Measurements from ENCODE around the gene SCRT2. TPM values are rescaled to one million over a fixed set of nuclear protein-coding genes. Genes with fewer than 3 reads are reported as not detected.

The SCRT2 gene
- total and polyA plus RNA-seq, 9 of the 15 experiments (the other 6 are each of a cell fraction or from before 2014, with no cell fraction given), result 0.04 to 0.75 (median 0.13) TPM; not detected in 2

- intact Hi-C loops (cut with micrococcal nuclease), result no loop called here
- Histone ChIP-seq H3K9me3 (replicated peaks; ENCODE audit: control insufficient read depth, insufficient read depth, low read depth, low read length) (no peaks in the 10 kb centered on the region), H3K9ac (ENCODE audit: insufficient read depth in 1 of 2, low read depth in 2 of 2, low read length in 2 of 2) (no peak overlapping the region), H3K27me3 (ENCODE audit: control insufficient read depth in 2 of 2, insufficient read depth in 2 of 2, low read length in 2 of 2) (0 out of 5 replicates have a peak, but pooled peaks cover 0 to 4% of the 10 kb centered on the region in 2 experiments), H4K20me1 (replicated peaks; ENCODE audit: control insufficient read depth, insufficient read depth, low read length) (no peaks in the 10 kb centered on the region), H3K4me2 (ENCODE audit: insufficient read depth, low read length) (no peak overlapping the region), H3K4me3 (no peak overlapping the region), H3K4me1 (replicated peaks in 1 of 2; ENCODE audit: control insufficient read depth in 2 of 2, insufficient read depth in 2 of 2, low read length in 2 of 2) (peaks cover 7 to 11% of the 10 kb centered on the region in 2 experiments; a peak in 4 of 5 replicates), H3K36me3 (ENCODE audit: control insufficient read depth, insufficient read depth, low read length) (no peaks in the 10 kb centered on the region), H3K9me1 (ENCODE audit: control insufficient read depth, insufficient read depth, low read length) (no peaks in the 10 kb centered on the region), H3K79me2 (ENCODE audit: control insufficient read depth, insufficient read depth, low read length) (no peaks in the 10 kb centered on the region), H2AFZ (ENCODE audit: low read depth, low read length) (no peak overlapping the region), H3K27ac (ENCODE audit: extremely low read depth, low read depth, low read length) (no peak overlapping the region)
- ATAC-seq (no peak), DNase-seq (ENCODE audit: extremely low read depth in 1 of 4, low spot score in 3 of 4) (no peak), FAIRE-seq (no peak)
- in situ Hi-C loops (cut with MboI), result no loop called here
- no TSS peak for BruUV-seq (replicated peaks)
- CTCF ChIA-PET (ENCODE audit: low intra/inter-chr PET ratio), result no interaction called here
- POLR2A ChIA-PET, result interaction anchor here (0.9 kb wide), 1 partner anchor 11 kb away, joined by 3 read pairs; no protein-coding TSS in a partner anchor
- WGBS (ENCODE audit: insufficient coverage, low coverage, missing lambda C conversion rate), result 8% methylated on average over 4 of the region's 4 CpGs
- no peak for TF ChIP-seq ZFX (CRISPR knock-in tag; IDR thresholded peaks at IDR 0.05)
- peak; percentile 69; the same call in 1 of the 2 replicates for TF ChIP-seq SPI1 (IDR thresholded peaks at IDR 0.05; ENCODE audit: borderline replicate concordance, low read depth, low read length)
Observed at GRCh38 chr20:623704-624103, 51.9 kb downstream of the SCRT2 start.

- no peaks in the 10 kb centered on the region for H4K20me1 ChIP-seq (replicated peaks; ENCODE audit: control insufficient read depth, insufficient read depth, low read length)
- no peak overlapping the region for H3K27ac ChIP-seq (ENCODE audit: extremely low read depth, low read depth, low read length)
- H3K9me3 ChIP-seq (replicated peaks; ENCODE audit: control insufficient read depth, insufficient read depth, low read depth, low read length), result no peaks in the 10 kb centered on the region
- H3K9ac ChIP-seq (ENCODE audit: insufficient read depth in 1 of 2, low read depth in 2 of 2, low read length in 2 of 2), result no peak overlapping the region
- H3K27me3 ChIP-seq (ENCODE audit: control insufficient read depth in 2 of 2, insufficient read depth in 2 of 2, low read length in 2 of 2), result no peaks in the 10 kb centered on the region
- H3K4me2 ChIP-seq (ENCODE audit: insufficient read depth, low read length), result no peak overlapping the region
- ATAC-seq (no peak), DNase-seq (ENCODE audit: extremely low read depth in 1 of 4, low spot score in 3 of 4) (no peak), FAIRE-seq (no peak)
- H3K4me1 ChIP-seq (replicated peaks in 1 of 2; ENCODE audit: control insufficient read depth in 2 of 2, insufficient read depth in 2 of 2, low read length in 2 of 2), result peaks cover 7 to 11% of the 10 kb centered on the region in 2 experiments; a peak in 4 of 5 replicates
- 11% methylated on average over 3 of the region's 4 CpGs for WGBS (ENCODE audit: insufficient coverage, low coverage, missing lambda C conversion rate)
- in situ Hi-C loops (cut with MboI), result no loop called here
- BruUV-seq (replicated peaks), result no TSS peak
- ChIA-PET CTCF (ENCODE audit: low intra/inter-chr PET ratio) (no interaction called here), POLR2A (interaction anchor here (0.7 to 0.9 kb wide), 2 partner anchors 10 to 54 kb away, joined by 3 read pairs; no protein-coding TSS in a partner anchor)
- H3K9me1 ChIP-seq (ENCODE audit: control insufficient read depth, insufficient read depth, low read length), result no peaks in the 10 kb centered on the region
- no peaks in the 10 kb centered on the region for H3K79me2 ChIP-seq (ENCODE audit: control insufficient read depth, insufficient read depth, low read length)
- no peak overlapping the region for H2AFZ ChIP-seq (ENCODE audit: low read depth, low read length)
- TF ChIP-seq MEIS2 (IDR thresholded peaks at IDR 0.05; ENCODE audit: partially characterized antibody) (peak; percentile 17), PKNOX1 (IDR thresholded peaks at IDR 0.05) (0 out of 2 replicates have a peak, but pooled peaks have one; percentile 9), SMC3 (conservative IDR thresholded peaks at IDR 0.05; ENCODE audit: insufficient read depth, low read depth, low read length) (no peak), RBM15 (IDR thresholded peaks at IDR 0.05; ENCODE audit: insufficient read depth, low read length) (no peak), POLR2AphosphoS2 (IDR thresholded peaks at IDR 0.05; ENCODE audit: low read length) (no peak), ZKSCAN3 (CRISPR knock-in tag; IDR thresholded peaks at IDR 0.05) (no peak), TCF3 (CRISPR knock-in tag; IDR thresholded peaks at IDR 0.05) (no peak), ZNF134 (CRISPR knock-in tag; conservative IDR thresholded peaks at IDR 0.05) (no peak), CEBPG (CRISPR knock-in tag; IDR thresholded peaks at IDR 0.05) (no peak), CEBPG (tag; conservative IDR thresholded peaks at IDR 0.05 in 1 of 2, IDR thresholded peaks at IDR 0.05 in 1 of 2) (no peak), L3MBTL2 (IDR thresholded peaks at IDR 0.05) (no peak)
- TF ChIP-seq, protein P1, sequence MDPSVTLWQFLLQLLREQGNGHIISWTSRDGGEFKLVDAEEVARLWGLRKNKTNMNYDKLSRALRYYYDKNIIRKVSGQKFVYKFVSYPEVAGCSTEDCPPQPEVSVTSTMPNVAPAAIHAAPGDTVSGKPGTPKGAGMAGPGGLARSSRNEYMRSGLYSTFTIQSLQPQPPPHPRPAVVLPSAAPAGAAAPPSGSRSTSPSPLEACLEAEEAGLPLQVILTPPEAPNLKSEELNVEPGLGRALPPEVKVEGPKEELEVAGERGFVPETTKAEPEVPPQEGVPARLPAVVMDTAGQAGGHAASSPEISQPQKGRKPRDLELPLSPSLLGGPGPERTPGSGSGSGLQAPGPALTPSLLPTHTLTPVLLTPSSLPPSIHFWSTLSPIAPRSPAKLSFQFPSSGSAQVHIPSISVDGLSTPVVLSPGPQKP (CRISPR knock-in tag; IDR thresholded peaks at IDR 0.05), result no peak
- intact Hi-C loops (cut with micrococcal nuclease), result no loop called here
- H3K4me3 ChIP-seq, result no peak overlapping the region
- H3K36me3 ChIP-seq (ENCODE audit: control insufficient read depth, insufficient read depth, low read length), result no peaks in the 10 kb centered on the region
Observed at GRCh38 chr20:623021-623420, 52.6 kb downstream of the SCRT2 start.

All from K562 (cell line).